GM12891 (cell line): Measurements from ENCODE around the gene FHIT.

Experiments used
- DNase-seq: peaks from one replicate; pipeline ENCODE4 v3.0.0; 2011; ENCODE audit warnings: low spot score; ENCODE audit not compliant: insufficient read length
- FAIRE-seq: peaks from 2 replicates; lab custom pipeline; 2011; peaks lifted over from hg19 to GRCh38; lab: Jason Lieb, UNC
- PAX5 ChIP-seq: IDR thresholded peaks from 2 replicates; pipeline ENCODE4 v1.6.1; 2011; ENCODE audit warnings: low read length, moderate library complexity, mild to moderate bottlenecking; ENCODE audit not compliant: insufficient read depth, severe bottlenecking
- POLR2A ChIP-seq: IDR thresholded peaks from 2 replicates; pipeline ENCODE4 v1.6.1; 2011; ENCODE audit warnings: low read depth, low read length, control low read depth
- POLR2AphosphoS5 ChIP-seq: IDR thresholded peaks from 2 replicates; pipeline ENCODE4 v1.6.1; 2011; ENCODE audit warnings: low read depth, low read length, control low read depth
- POU2F2 ChIP-seq: IDR thresholded peaks from 2 replicates; pipeline ENCODE4 v1.6.1; 2011; ENCODE audit warnings: low read depth, mild to moderate bottlenecking, control low read depth, low read length, moderate library complexity
- SPI1 ChIP-seq: IDR thresholded peaks from 2 replicates; pipeline ENCODE4 v1.6.1; 2011; ENCODE audit warnings: low read depth, low read length, control low read depth
- TAF1 ChIP-seq: IDR thresholded peaks from 2 replicates; pipeline ENCODE4 v1.6.1; 2011; ENCODE audit warnings: low read depth, low read length, control low read depth

Gene FHIT

GRCh38 chr3:60053526-60054265, 1197.6 kb downstream of the FHIT start:
- FAIRE-seq (no peak), DNase-seq (no peak)
- no peak for TF ChIP-seq PAX5
- no peak for TF ChIP-seq SPI1
- TF ChIP-seq POLR2A: no peak
- TF ChIP-seq TAF1: no peak
- no peak for TF ChIP-seq POU2F2
- TF ChIP-seq POLR2AphosphoS5: no peak

GRCh38 chr3:60048447-60048848, 1202.8 kb downstream of the FHIT start:
- FAIRE-seq: no peak

GRCh38 chr3:60047426-60048200, 1203.6 kb downstream of the FHIT start:
- TF ChIP-seq TAF1 (no peak), POLR2A (no peak), SPI1 (no peak), PAX5 (no peak), POU2F2 (no peak), POLR2AphosphoS5 (no peak)
- FAIRE-seq (no peak), DNase-seq (no peak)

More at GRCh38 chr3:60048447-60048848, 1202.8 kb downstream of the FHIT start:
- no peak for DNase-seq
- no peak for TF ChIP-seq PAX5
- TF ChIP-seq POLR2A: no peak
- no peak for TF ChIP-seq TAF1
- TF ChIP-seq POLR2AphosphoS5: no peak
- TF ChIP-seq SPI1: no peak

GRCh38 chr3:60046210-60046609, 1205.0 kb downstream of the FHIT start:
- DNase-seq: no peak
- no peak for FAIRE-seq

GRCh38 chr3:60045686-60046085, 1205.6 kb downstream of the FHIT start:
- DNase-seq: no peak
- no peak for FAIRE-seq
- no peak for TF ChIP-seq POLR2A
- TF ChIP-seq POU2F2: no peak

More at GRCh38 chr3:60046210-60046609, 1205.0 kb downstream of the FHIT start:
- no peak for TF ChIP-seq POLR2AphosphoS5
- TF ChIP-seq PAX5: no peak
- TF ChIP-seq POLR2A: no peak

GRCh38 chr3:60036803-60037202, 1214.4 kb downstream of the FHIT start:
- FAIRE-seq (no peak), DNase-seq (no peak)
- no peak for TF ChIP-seq SPI1
- TF ChIP-seq POLR2AphosphoS5: no peak
- TF ChIP-seq PAX5: no peak
- TF ChIP-seq POU2F2: no peak
- no peak for TF ChIP-seq POLR2A
- TF ChIP-seq TAF1: no peak

- TF ChIP-seq POU2F2: no peak
- no peak for TF ChIP-seq POLR2AphosphoS5
- TF ChIP-seq TAF1: no peak
- TF ChIP-seq PAX5: no peak
- TF ChIP-seq SPI1: no peak
- no peak for TF ChIP-seq POLR2A
- FAIRE-seq: no peak
Measured at GRCh38 chr3:60033901-60034453, 1217.3 kb downstream of the FHIT start.

GRCh38 chr3:60030982-60031381, 1220.3 kb downstream of the FHIT start:
- TF ChIP-seq POU2F2: no peak
- no peak for TF ChIP-seq POLR2A
- TF ChIP-seq TAF1: no peak
- no peak for TF ChIP-seq PAX5
- TF ChIP-seq POLR2AphosphoS5: no peak
- TF ChIP-seq SPI1: no peak
- no peak for DNase-seq
- FAIRE-seq: no peak

More at GRCh38 chr3:60033901-60034453, 1217.3 kb downstream of the FHIT start:
- no peak for DNase-seq

GRCh38 chr3:60028233-60028632, 1223.0 kb downstream of the FHIT start:
- FAIRE-seq (no peak), DNase-seq (no peak)
- TF ChIP-seq PAX5 (no peak), POLR2AphosphoS5 (no peak), TAF1 (no peak), POLR2A (no peak), SPI1 (no peak), POU2F2 (no peak)

- no peak for FAIRE-seq
- no peak for DNase-seq
- TF ChIP-seq TAF1 (no peak), POU2F2 (no peak), POLR2AphosphoS5 (no peak), SPI1 (no peak), POLR2A (no peak), PAX5 (no peak)
Measured at GRCh38 chr3:60027335-60027734, 1223.9 kb downstream of the FHIT start.
